ENCODE measurements around the gene PDGFD.
"Not testable (repeated sequence)": the region's sequence is repeated elsewhere in the genome, so short reads cannot be mapped to it uniquely, and the experiment has no call there.

DNA sequence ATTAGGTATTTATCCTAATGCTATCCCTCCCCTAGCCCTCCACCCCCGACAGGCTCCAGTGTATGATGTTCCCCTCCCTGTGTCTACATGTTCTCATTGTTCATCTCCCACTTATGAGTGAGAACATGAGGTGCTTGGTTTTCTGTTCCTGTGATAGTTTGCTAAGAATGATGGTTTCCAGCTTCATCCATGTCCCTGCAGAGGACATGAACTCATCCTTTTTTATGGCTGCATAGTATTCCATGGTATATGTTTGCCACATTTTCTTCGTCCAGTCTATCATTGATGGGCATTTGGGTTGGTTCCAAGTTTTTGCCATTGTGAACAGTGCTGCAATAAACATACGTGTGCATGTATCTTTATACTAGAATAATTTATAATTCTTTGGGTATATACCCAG, 117.1 kb downstream of the PDGFD start:
- TF ChIP-seq CTCF (IDR thresholded peaks at IDR 0.05); EZH2 (IDR thresholded peaks at IDR 0.05; ENCODE audit: borderline replicate concordance, insufficient read depth, low read depth, low read length, poor library complexity, severe bottlenecking): not testable (repeated sequence)

Data from B cell (primary cell).